Activated T-helper 1 cell treated with Interleukin-2 at 50 U/mL for 16 hours (primary cell): Measurements from ENCODE around the gene RBCK1.

Experiments used
- DNase-seq: peaks from one replicate; pipeline ENCODE4 v3.0.0-alpha.2; 2020; ENCODE audit warnings: low read depth

The RBCK1 gene

DNA sequence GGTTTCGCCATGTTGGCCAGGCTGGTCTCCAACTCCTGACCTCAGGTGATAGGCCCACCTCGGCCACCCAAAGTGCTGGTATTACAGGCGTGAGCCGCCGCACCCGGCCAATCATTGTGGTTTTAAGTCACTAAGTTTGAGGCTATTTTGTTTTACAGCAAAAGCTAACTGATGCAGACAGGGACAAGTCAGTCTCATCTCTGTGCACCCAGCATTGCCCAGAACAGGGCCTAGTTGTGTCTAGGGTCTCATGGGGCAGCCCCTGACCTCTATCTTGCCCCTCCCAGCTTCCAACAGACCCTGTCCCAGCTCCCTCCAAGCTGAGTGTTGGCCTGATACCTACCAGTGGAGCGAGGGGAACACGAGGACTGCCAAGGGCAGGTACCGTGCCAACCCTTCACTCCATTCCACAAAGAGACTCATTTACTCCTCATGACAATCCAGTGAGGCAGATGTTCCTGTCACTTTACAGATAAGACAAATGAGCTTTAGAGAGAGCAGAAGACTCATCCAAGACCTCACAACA, 8.9 kb upstream of the RBCK1 start:
- no peak for DNase-seq

DNA sequence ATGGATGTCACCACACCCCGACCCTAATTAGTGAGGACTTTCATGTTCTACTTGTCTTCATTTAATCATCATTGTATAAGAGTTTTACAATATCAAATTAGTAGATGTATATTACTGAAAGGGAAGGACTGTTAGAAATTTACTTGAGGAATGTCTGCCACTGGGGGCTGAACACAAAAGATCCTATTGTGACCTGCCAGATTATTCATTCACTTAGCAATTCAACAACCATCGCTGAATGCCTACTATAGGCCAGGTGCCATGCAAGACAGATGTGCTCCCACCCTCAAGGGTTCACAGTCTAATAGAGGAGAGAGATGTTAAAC, 8.0 kb upstream of the RBCK1 start:
- no peak for DNase-seq

DNA sequence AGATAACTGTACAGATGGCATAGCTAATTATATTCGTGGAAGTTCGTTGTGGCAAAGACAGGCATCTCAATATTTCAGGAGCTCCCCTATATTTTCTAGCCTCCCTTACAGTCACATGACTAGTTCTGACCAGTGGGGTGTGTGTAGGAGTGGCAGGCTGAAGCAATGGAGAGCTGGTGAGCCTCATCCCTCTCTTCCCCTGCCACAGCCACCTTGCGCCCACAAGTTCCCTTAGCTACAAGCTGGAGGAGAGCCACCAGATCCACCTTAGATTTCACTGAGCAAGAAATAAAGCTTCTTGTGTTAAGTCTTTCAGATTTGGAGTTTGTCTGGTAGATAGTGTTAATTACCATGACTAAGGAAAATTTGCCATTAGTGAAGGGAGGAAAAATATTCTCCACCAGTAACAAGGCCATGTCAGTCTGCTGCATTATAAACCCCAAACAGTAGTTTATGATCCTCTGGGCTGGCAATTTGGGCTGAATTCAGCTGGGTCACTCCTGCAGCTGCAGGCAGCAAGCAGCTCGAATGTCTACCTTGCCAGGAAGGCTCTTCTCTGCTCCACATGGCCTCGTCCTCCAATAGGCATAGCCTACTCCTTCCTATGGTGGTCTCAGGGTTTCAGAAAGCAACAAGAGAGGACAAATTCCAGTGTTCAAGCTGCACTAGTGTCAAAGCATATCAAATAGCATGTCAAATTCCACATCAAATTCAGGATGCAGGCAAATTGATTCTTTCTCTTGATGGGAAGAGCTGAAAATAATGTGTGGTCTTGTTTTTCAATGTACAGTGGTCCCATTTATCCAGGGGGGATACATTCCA, 7.4 kb upstream of the RBCK1 start:
- no peak for DNase-seq

DNA sequence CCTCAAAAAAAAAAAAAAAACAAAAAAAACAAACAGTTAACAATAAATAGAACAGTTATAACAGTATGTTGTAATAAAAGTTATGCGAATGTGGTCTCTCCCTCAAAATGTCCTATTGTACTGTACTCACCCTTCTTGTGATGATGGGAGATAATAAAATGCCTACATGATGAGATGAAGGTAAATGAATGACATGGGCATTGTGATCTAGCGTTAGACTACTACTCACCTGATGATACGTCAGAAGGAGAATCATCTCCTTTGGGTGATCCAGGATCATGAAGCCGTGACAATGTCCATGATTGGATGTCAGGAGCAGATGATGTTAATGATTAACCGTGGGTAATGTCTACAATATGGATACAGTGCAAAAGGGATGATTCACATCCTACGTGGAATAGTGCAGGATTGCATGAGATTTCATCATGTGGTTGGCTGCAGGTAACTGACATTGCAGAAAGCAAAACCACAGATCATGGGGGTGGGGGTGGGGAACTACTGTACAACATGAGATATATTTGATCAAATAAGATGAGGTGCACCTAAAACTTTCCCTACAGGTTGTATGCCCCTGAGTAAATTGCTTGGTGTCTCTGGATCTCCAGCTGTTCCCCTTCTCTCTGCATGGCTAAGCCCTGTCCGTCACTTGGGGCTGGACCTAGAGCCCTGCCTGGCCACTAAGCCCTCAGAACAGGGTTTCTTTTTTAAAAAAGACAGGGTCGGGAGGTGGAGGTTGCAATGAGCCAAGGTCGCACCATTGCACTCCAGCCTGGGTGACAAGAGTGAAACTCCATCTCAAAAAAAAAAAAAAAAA, 6.2 kb upstream of the RBCK1 start:
- DNase-seq = no peak

DNA sequence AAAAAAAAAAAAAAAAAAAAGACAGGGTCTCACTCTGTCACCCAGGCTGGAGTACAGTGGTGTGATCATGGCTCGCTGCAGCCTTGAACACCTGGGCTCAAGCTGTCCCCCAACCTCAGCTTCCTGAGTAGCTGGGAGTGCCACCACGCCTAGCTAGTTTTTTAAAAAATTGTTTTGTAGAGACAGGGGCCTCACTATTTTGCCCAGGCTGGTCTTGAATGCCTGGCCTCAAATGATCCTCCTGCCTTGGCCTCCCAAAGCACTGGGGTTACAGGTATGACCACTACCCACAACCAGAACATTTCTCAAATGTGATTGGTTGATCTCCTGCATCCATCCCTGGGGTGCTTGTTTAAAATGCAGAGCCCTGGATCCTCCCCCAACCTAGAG, 5.6 kb upstream of the RBCK1 start:
- no peak for DNase-seq

DNA sequence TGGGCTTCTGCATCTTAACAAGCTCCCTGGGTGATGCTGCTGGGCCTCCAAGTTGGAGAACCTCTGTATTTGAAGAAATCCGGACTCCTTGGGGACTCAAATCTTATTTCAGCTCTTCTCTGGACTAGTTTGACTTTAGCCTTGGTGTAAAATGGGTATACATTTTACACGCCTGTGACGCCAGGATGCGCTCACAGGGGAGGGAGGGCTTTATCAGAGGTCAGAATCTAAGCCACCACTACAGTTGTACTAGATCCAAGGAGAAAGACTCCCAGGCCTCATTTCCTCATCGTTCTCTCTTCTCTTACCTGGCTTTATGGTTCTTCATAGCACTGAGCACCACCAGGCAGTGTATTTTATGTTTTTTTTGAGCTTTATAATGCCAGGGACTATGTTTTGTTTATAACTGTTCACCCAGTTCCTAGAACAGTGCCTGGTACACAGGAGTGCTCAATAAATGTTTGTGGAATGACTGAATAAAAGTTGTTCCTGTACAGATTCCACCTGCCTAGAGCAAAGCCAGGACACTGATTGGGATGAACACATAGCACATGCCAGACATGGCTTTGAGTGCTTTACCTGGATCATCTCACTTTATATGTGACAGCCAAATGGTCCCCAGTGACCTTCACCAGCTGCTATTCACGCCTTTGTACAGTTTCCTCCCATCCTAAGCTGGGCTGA, 5.1 kb upstream of the RBCK1 start:
- DNase-seq = no peak

DNA sequence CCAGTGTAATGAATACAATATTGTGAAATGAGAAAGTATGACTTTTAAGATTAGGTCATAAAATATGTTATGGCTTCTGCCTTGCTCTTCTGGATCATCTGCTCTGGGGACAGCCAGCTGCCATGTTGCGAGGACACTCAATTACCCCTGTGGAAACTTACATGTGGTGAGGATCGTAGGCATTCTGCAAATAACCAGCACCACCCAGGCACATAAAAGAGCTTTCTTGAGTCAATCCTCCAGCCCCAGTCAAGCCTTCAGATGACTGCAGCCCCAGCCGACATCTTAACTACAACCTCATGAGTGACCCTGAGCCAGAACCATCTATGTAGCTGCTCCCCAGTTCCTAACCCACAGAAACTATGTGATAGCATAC, 4.5 kb upstream of the RBCK1 start:
- DNase-seq = no peak

DNA sequence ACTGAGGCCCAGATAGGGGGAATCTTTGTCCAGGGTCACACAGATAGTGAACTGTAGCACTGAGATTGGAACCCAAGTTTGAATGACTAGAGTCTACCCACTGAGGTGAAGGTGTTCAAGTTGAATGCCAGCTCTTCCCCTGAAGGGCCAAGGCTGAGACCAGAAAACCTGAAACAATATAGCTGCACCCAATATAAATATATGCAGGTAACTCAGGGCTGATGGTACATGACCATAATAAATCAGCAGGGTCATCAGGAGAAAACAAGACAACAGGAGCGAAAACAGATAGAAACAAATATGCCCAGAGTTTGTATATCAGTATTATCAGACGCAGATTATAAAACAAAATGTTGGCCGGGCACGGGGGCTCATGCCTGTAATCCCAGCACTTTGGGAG, 4.0 kb upstream of the RBCK1 start:
- no peak for DNase-seq

DNA sequence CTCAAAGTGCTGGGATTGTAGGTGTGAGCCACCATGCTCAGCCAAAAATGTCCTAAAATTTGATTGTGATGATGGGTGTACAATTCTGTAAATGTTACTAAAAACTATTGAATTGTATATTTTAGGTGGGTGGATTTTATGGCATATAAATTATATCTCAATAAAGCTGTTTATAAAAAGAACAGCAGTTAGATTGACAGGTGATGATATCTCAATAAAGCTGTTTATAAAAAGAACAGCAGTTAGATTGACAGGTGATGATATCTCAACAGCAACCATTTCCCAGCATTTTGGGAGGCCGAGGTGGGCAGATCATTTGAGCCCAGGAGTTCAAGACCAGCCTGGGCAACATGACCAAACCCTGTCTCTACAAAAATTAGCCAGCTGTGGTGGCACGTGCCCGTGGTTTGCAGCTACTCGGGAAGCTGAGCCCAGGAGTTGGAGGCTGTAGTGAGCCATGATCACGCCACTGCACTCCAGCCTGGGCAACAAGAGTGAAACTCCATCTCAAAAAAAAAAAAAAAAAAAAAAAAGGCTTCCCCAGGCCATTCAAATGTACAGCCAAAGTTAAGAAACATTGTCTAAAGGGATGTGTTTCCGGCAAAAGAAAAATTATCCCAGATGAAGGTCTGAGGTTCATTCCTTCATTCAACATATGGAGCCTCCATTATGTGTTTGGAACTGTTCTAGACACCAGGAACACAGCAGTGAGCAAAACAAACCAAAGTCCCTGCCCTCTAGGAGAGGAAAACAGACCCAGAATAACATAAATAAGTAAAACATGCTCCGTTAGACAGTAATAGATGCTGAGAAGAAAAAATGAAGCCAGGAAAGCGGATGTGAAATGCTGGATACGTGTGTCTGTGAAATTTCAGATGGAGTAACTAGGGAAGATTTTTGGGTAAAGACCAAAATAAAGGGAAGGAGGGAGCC, 1.6 kb upstream of the RBCK1 start:
- no peak for DNase-seq

DNA sequence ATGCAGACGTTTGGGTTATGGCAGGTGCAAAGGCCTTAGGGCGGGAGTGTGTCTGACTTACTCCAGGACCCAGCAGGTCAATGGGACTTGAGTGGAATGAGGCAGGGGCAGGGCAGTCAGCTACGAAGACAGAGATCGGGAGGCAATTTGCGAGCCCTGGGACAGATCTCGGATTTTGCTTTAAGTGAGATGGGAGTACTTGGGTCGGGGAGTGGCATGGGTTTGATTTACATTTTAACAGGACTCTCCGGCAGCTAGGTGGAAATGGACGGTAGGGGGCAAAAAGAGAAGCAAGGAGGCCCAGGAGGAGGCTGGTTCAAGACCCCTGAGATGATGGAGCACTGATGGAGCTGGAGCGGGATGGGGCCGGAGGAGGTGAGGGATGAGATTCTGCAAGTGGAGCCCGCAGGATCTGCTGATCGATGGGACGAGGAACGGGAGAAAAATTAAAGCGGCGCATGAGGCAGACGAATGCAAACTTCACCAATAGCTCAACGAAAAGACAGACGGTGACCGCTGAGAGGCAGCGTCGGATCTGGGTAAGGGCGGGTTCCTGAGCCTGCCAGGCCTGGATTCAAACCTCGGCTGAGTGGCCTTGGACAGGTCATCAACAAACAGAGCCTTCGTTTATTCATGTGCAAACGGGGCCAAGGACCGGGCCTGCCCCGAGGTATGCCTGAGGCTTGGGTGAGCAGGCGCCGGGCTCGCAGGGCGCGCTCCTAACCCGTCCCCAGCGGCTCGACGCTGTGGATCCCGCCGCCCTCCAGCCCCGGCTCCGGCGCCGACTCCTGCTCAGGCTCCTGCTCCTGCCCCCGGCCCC, 756 bp upstream of the RBCK1 start:
- DNase-seq = peak; percentile 55

DNA sequence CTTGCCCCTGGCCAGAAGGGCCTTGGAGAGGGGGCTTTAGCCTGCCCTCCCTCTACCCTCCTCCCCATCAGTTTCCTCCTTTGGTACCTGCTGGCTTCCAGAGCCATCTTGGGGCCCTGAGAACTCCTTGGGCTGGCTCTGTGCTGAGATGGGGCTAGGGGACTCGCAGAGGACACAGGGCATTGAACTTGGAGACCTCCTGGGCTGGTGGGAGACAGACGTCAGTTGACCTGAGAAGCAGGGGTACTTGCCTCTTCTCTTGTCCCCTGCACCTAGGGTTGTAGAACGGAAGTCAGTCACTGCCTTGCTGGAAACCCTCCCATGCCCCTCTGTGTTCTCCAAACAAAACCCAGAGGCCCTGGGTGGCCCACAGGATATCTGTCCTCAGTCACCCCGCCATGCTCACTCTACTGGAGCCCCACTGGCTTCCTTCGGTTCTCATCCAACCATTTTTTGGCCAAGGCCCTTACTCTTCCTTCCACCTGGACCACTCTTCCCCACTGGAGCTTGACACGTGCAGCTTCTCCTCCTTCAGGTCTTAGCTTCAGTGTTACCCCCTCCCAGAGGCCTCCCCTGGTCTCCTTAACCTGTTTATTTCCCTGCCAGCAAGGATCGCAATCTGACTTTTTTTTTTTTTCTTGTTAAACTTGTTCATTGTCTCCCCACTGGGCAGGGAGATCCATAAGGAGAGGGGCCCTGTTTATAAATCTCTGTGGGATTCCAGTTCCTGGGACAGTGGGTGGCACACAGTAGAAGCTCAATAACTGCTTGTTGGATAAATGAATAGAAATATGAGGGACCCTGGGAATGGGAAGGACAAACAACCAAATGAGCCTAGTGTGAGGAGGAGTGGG, 971 bp downstream of the RBCK1 start:
- no peak for DNase-seq

DNA sequence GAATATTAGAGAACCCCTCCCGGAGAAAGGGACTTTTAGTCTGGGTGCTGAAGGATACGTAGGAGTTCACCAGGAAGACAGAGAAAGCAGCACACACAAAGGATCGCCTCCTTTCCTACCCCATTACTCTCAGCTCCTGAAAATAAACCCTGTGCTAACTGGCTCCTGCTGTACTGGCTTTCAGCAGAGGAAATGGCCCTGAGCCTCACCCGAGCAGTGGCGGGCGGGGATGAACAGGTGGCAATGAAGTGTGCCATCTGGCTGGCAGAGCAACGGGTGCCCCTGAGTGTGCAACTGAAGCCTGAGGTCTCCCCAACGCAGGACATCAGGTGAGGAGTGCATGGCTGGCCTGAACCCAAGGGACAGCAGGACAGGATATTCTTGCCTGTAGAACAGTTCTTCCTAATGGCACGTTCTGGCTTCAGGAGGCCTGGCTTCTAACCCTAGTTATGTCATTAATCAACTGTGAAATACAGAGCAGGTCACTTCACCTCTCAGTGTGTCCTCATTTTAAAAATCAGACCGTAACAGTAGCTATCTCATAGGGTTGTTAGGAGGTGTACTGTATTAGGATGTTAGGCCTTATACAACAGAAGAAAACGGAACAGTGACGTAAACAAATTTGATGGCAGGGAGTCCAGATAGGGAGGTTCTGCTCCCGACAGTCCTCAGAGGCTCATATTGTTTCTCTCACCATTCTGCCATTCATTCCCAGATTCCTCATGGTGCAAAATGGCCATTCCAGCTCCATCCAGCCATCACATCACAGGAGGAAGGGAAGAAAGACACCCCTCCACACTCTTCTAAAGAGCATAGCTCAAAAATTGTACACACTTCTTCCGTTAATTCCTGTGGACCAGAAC, 1.8 kb downstream of the RBCK1 start:
- DNase-seq = no peak

DNA sequence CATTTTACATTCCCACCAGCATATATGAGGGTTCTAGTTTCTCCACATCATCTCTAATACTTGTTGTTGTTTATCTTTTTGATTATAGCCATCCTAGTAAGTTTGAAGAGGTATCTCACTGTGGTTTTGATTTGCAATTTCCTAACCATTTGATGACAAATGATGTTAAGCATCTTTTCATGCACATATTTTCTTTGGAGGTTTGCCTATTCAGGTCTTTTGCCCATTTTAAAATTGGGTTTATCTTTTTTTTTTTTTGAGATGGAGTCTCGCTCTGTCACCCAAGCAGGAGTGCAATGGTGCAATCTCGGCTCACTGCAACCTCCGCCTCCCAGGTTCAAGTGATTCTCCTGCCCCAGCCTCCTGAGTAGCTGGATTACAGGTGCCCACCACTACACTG, 4.0 kb downstream of the RBCK1 start:
- no peak for DNase-seq

DNA sequence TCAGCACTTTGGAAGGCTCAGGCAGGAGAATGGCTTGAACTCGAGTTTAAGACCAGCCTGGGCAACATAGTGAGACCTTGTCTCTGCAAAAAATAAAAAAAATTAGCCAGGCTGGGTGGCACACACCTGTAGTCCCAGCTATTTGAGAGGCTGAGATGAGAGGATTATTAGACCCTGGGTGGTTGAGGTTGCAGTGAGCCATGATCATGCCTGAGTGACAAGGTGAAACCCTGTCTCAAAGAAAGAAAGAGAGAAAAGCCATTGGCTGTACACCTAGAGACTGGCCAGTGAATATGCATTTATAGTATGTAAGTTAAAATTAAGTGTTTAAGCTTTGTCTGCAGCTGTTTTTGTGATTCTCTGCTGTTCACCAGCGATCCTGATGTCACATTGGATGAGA, 6.1 kb downstream of the RBCK1 start:
- DNase-seq = no peak

DNA sequence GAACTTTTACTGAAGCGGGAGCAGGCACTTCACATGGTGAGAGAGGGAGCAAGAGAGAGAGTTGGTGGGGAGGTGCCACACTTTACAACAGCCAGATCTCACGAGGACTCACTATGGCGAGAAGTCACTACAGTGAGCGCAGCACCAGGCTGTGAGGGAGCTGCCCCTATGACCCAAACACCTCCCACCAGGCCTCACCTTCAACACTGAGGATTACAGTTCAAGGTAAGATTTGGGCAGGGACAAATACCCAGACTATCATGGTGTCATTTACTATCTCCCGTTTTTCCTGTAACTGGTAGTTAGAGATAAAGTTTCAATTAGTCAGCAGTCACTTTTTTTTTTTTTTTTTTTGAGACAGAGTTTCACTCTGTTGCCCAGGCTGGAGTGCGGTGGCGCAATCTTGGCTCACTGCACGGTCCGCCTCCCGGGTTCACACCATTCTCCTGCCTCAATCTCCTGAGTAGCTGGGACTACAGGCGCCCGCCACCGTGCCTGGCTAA, 7.8 kb downstream of the RBCK1 start:
- no peak for DNase-seq

DNA sequence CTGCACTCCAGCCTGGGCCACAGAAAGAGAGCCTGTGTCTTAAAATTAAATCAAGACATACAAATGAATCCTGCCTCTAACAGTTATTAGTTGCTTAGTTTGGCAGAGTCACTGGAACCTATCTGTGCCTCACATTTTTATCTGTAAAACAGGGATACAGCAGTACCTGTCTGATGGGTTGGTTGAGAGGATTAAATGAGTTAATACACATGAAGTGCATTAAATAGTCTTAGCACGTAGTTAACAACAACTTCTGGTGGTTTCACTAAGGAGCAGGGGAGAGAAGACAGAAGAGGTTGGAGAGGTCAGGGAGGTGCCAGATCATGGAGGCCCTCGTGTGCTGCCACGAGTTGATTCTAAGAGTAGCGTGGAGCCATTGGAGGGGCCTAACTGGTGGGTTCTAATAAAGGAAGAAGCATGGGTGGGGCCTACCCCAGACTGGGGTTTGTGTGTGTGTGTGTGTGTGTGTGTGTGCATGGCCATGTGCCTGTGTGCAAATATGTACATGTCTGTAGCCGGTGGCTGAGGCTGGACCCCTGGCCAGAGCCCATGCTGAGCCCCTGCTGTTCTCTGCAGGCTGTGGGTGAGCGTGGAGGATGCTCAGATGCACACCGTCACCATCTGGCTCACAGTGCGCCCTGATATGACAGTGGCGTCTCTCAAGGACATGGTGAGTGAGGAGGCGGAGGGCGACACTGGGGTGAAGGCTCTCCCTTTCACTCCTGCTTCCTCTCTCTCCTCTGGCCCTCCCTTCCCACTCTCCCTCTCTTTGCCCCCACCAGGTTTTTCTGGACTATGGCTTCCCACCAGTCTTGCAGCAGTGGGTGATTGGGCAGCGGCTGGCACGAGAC, 9.1 kb downstream of the RBCK1 start:
- no peak for DNase-seq

DNA sequence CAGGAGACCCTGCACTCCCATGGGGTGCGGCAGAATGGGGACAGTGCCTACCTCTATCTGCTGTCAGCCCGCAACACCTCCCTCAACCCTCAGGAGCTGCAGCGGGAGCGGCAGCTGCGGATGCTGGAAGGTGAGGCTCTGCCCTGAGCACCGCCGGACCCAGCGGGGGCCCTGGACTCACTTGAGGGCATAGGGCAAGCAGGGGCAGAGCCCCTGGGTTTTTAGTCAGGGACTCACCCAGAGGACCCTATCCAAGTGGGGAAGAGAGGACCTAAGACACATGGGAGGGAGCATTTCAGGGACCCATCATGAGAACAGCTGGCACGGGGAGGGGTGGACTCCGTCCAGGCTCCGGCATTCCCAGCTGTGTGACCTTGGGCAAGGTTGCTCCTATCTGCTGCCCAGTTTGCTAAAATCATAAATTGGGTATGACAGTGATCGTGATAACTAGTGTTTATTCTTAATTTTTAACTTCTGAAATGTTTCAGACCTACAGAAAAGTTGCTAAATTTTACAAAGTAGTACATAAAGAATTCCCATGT, 9.8 kb downstream of the RBCK1 start:
- DNase-seq = no peak
